TTC549 (cell line): ENCODE results near the gene ID3.
A peak's percentile ranks its signal among the peaks of the same experiment; 100 is the strongest.

ENCODE experiments used
- FAIRE-seq: peaks from 2 replicates; lab custom pipeline; 2012; peaks lifted over from hg19 to GRCh38; lab: Jason Lieb, UNC

ID3 gene

GRCh38 chr1:23559136-23559984, at the start of gene ID3:
Gene ID3 (minus strand): TSS chr1:23559501. CDS start chr1:23559426, 75 bp downstream.
- peak; percentile 85 for FAIRE-seq

- FAIRE-seq = no peak
These were observed 48.6 kb upstream of the ID3 start for GRCh38 chr1:23607944-23608343.

GRCh38 chr1:23601968-23602876, 42.9 kb upstream of the ID3 start:
- FAIRE-seq = no peak

GRCh38 chr1:23601135-23601967, 42.0 kb upstream of the ID3 start:
- no peak for FAIRE-seq

- no peak for FAIRE-seq
These were observed 41.0 kb upstream of the ID3 start for GRCh38 chr1:23600283-23600682.

GRCh38 chr1:23599125-23599524, 39.8 kb upstream of the ID3 start:
- no peak for FAIRE-seq

GRCh38 chr1:23598424-23598823, 39.1 kb upstream of the ID3 start:
- FAIRE-seq = no peak

GRCh38 chr1:23597635-23598388, 38.5 kb upstream of the ID3 start:
- FAIRE-seq = no peak

GRCh38 chr1:23596382-23597358, 37.4 kb upstream of the ID3 start:
- FAIRE-seq = no peak

- no peak for FAIRE-seq
These were observed 35.6 kb upstream of the ID3 start for GRCh38 chr1:23594927-23595353.

- no peak for FAIRE-seq
These were observed 35.0 kb upstream of the ID3 start for GRCh38 chr1:23594149-23594907.

GRCh38 chr1:23593556-23594148, 34.4 kb upstream of the ID3 start:
- FAIRE-seq = no peak

- FAIRE-seq = no peak
These were observed 33.8 kb upstream of the ID3 start for GRCh38 chr1:23593042-23593521.

GRCh38 chr1:23592209-23592892, 33.0 kb upstream of the ID3 start:
- no peak for FAIRE-seq

GRCh38 chr1:23591460-23592208, 32.3 kb upstream of the ID3 start:
- no peak for FAIRE-seq

- FAIRE-seq = no peak
These were observed 30.9 kb upstream of the ID3 start for GRCh38 chr1:23590058-23590783.

- FAIRE-seq = no peak
These were observed 30.3 kb upstream of the ID3 start for GRCh38 chr1:23589585-23589986.
